Peyer's patch (tissue), 4 donors: ENCODE results near the gene MARS2. TPM values are rescaled to one million over a fixed set of nuclear protein-coding genes. Genes with fewer than 3 reads are reported as not detected.

Experiments
- DNase-seq, 3 donors: peaks; one replicate each; pipeline ENCODE4 v3.0.0-alpha.2; 2017 to 2019
- H3K27ac ChIP-seq, 4 donors: fragments of 200-600 bp; sonication (generic); one replicate each; pipeline ENCODE4 v1.5.1; 2016 to 2019
- H3K27me3 ChIP-seq, 2 donors: fragments of 200-600 bp; sonication (generic); one replicate each; pipeline ENCODE4 v1.5.1; 2019
- H3K36me3 ChIP-seq, 3 donors: fragments of 200-600 bp; sonication (generic); one replicate each; pipeline ENCODE4 v1.5.1; 2016 to 2019
- H3K4me1 ChIP-seq, 4 donors: fragments of 200-600 bp; sonication (generic); one replicate each; pipeline ENCODE4 v1.5.1; 2016 to 2019
- H3K4me3 ChIP-seq, 4 donors: fragments of 200-600 bp; sonication (generic); 1 replicate in 3 of 4; 2 replicates in 1 of 4; pipeline ENCODE4 v1.5.1; 2016 to 2019; ENCODE audit warnings: mild to moderate bottlenecking in 1 of 4
- H3K9me3 ChIP-seq, 4 donors: fragments of 200-600 bp; sonication (generic); one replicate each; pipeline ENCODE4 v1.5.1; 2016 to 2019; ENCODE audit warnings: mild to moderate bottlenecking in 1 of 4
- CTCF ChIP-seq, 6 experiments: fragments of 450-650 bp in 4 of 6; fragments of 200-600 bp in 2 of 6; sonication (generic) in 1 of 6; IDR thresholded peaks; one replicate each; pipeline ENCODE4 v1.5.1; 2017 to 2019; ENCODE audit warnings: antibody characterized with exemption in 6 of 6, mild to moderate bottlenecking in 3 of 6, moderate library complexity in 1 of 6
- POLR2A ChIP-seq, 2 donors: fragments of 450-650 bp; IDR thresholded peaks; one replicate each; pipeline ENCODE4 v1.5.1; 2017; ENCODE audit warnings: antibody characterized with exemption in 2 of 2, mild to moderate bottlenecking in 2 of 2, moderate library complexity in 2 of 2
- total RNA-seq, 4 donors: library from RNA; depleted of rRNA; stranded (reverse); fragments of >200 nt; gene quantifications; one replicate each; pipeline ENCODE4 v1.1.0, GENCODE V29; 2016

MARS2 gene
- 10 to 100 TPM in 1 of 4 donors, 1 to 10 TPM in 3; 5.8 to 13.4 (median 8.1) TPM for total RNA-seq

DNA sequence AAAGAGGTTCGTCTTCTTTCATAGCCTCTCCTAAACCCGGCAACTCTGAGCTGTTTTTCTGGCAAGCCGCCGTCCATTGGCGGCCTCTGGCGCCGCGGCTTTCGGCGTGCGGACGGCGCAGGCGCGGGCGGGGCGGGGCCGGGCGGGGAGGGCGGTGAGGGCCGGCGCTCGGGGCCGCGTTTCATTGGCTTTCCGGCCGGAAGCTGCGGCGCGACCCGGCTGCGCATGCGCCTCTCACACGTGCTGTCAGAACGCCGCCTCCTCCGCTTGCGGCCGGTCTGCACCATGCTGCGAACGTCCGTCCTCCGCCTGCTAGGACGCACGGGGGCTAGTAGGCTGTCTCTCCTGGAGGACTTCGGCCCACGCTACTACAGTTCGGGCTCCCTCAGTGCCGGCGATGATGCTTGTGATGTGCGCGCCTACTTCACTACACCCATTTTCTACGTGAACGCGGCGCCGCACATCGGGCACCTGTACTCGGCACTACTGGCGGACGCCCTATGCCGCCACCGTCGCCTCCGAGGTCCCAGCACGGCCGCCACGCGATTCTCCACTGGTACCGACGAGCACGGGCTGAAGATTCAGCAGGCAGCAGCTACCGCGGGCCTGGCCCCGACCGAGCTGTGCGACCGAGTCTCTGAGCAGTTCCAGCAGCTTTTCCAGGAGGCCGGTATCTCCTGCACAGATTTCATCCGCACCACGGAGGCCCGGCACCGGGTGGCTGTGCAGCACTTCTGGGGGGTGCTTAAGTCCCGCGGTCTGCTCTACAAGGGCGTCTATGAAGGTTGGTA, at the start of gene MARS2:
MARS2 (plus strand) TSS at position 249 of the 791 bp plus-strand sequence; CDS start at position 286, 37 bp downstream.
- Histone ChIP-seq H3K4me3 (peak within 1 kb of the TSS; percentile 53 to 83 (median 80)), H3K27ac (peak within 1 kb of the TSS; percentile 71 to 83 (median 79)), H3K27me3 (no peaks in the 10 kb centered on the region), H3K36me3 (no peaks in the 10 kb centered on the region), H3K9me3 (no peaks in the 10 kb centered on the region), H3K4me1 (peaks cover 0 to 30% (median 9%) of the 10 kb centered on the region in 4 donors)
- DNase-seq, result peak; percentile 86 to 97 (median 97)
- no peak for TF ChIP-seq CTCF (IDR thresholded peaks at IDR 0.05)
- TF ChIP-seq POLR2A (IDR thresholded peaks at IDR 0.05), result peak; percentile 41 to 52

DNA sequence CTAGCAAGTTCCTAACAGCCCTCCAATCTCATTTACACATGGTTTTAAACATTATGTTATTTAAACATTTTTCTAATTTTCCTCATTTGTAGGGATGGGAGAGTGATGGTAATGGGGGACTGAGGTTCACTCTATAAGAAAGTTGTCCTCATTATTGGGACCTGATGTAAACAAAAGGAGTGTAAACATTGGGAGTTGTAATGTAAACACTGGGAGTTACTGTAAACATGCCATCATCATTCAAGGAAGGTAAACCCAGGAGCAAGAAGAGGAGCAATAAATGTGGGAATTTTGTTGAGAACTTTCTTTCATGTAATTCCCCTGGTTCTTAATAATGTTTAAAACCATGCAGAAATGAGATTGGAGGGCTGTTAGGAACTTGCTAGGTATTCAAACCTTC, 47.6 kb upstream of the MARS2 start:
- DNase-seq, result no peak
- H3K36me3 ChIP-seq, result no peaks in the 10 kb centered on the region
- no peaks in the 10 kb centered on the region for H3K4me1 ChIP-seq
- H3K27me3 ChIP-seq, result no peaks in the 10 kb centered on the region
- H3K4me3 ChIP-seq, result no peak overlapping the region
- H3K9me3 ChIP-seq, result no peaks in the 10 kb centered on the region
- no peak for TF ChIP-seq CTCF (IDR thresholded peaks at IDR 0.05)
- TF ChIP-seq POLR2A (IDR thresholded peaks at IDR 0.05), result no peak
- no peak overlapping the region for H3K27ac ChIP-seq

DNA sequence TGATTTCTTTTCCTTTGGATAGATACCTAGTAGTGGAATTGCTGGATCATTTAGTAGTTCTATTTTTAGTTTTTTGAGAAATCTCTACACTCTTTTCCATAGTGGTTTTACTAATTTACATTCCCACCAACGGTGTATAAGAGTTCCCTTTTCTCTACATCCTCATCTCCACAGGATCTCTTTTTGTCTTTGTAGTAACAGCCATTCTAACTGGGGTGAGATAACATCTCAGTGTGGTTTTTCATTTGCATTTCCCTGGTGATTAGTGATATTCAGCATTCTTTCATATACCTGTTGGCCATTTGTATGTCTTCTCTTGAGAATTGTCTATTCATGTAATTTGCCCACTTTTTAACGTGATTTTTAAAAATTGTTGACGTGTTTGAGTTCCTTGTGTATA, 43.5 kb upstream of the MARS2 start:
- Histone ChIP-seq H3K36me3 (no peaks in the 10 kb centered on the region), H3K27ac (no peak overlapping the region), H3K4me3 (no peak overlapping the region), H3K9me3 (peaks cover 0 to 5% (median 0%) of the 10 kb centered on the region in 4 donors), H3K27me3 (no peaks in the 10 kb centered on the region), H3K4me1 (no peaks in the 10 kb centered on the region)
- no peak for DNase-seq
- TF ChIP-seq CTCF (IDR thresholded peaks at IDR 0.05), result no peak
- no peak for TF ChIP-seq POLR2A (IDR thresholded peaks at IDR 0.05)

DNA sequence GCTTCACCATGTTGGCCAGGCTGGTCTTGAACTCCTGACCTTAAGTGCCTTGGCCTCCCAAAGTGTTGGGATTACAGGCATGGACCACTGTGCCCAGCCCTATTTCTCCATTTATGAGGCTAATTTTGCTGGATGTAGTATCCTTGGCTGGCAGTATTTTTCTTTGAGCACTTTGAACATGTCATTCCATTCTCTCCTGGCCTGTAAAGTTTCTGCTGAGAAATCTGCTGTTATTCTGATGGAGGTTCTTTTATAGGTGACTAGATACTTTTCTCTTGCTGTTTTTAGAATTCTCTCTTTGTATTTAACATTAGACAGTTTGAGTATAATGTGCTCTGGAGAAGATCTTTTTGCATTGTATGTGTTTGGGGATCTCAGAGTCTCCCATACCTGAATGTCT, 38.9 kb upstream of the MARS2 start:
- no peaks in the 10 kb centered on the region for H3K27me3 ChIP-seq
- no peaks in the 10 kb centered on the region for H3K4me1 ChIP-seq
- H3K27ac ChIP-seq, result no peak overlapping the region
- H3K9me3 ChIP-seq, result peaks cover 0 to 5% (median 0%) of the 10 kb centered on the region in 4 donors
- H3K4me3 ChIP-seq, result no peak overlapping the region
- H3K36me3 ChIP-seq, result no peaks in the 10 kb centered on the region
- DNase-seq, result no peak
- no peak for TF ChIP-seq POLR2A (IDR thresholded peaks at IDR 0.05)
- no peak for TF ChIP-seq CTCF (IDR thresholded peaks at IDR 0.05)

- Histone ChIP-seq H3K27me3 (no peaks in the 10 kb centered on the region), H3K4me3 (no peak overlapping the region), H3K9me3 (peaks cover 0 to 5% (median 0%) of the 10 kb centered on the region in 4 donors), H3K27ac (no peak overlapping the region), H3K36me3 (no peaks in the 10 kb centered on the region), H3K4me1 (no peaks in the 10 kb centered on the region)
- DNase-seq, result no peak
- no peak for TF ChIP-seq POLR2A (IDR thresholded peaks at IDR 0.05)
- no peak for TF ChIP-seq CTCF (IDR thresholded peaks at IDR 0.05)
These were observed 36.9 kb upstream of the MARS2 start for GRCh38 chr2:197668296-197668695.
